Stimulated activated CD4-positive, alpha-beta T cell treated with anti-CD3 and anti-CD28 coated beads, Interleukin-1b, Interleukin-23, amount 100 ng/mL, for 4 hours (primary cell): ENCODE data around the gene TMEM258.

Source experiments
- DNase-seq, 2 donors: peaks; one replicate each; pipeline ENCODE4 v3.0.0-alpha.2; 2020; ENCODE audit warnings: low read depth in 2 of 2

Gene TMEM258

GRCh38 chr11:61742391-61742790 is 50.0 kb downstream of the TMEM258 start:
- DNase-seq = no peak

GRCh38 chr11:61739966-61740365 is 52.4 kb downstream of the TMEM258 start:
- DNase-seq = no peak

- DNase-seq = no peak
These were observed 53.0 kb downstream of the TMEM258 start for GRCh38 chr11:61739413-61739812.
